ENCODE data around the gene PLCB1.

DNA sequence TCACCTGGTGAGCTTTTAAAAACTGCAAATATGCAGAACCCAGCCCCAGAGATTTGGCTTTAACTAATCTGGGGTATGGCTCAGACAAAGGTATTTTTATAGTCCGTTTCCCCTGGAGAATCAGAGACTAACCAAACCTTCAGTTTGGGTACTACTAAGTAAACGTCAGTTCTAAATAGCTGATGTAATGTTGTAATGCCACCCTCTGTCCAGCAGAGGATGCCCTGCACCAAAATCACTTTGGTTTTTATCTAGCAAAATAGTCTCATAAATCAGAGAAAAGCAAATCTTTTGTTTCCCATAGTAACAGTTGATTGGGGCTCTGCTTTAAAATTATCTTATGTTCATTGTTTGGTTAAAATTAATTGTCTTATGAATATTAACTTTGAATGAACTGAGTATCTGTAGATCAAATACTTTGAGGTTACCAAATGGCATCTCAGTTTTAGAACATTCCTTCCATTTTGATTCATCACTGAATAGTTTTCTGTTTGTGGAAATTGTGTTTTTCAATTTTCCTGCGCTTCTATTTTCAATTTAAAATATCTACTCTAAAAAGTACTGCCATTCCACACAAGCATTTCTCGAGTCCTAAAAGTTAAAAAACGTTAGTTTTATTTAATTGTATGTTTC, 658.5 kb downstream of the PLCB1 start:
- TF ChIP-seq, protein P1, sequence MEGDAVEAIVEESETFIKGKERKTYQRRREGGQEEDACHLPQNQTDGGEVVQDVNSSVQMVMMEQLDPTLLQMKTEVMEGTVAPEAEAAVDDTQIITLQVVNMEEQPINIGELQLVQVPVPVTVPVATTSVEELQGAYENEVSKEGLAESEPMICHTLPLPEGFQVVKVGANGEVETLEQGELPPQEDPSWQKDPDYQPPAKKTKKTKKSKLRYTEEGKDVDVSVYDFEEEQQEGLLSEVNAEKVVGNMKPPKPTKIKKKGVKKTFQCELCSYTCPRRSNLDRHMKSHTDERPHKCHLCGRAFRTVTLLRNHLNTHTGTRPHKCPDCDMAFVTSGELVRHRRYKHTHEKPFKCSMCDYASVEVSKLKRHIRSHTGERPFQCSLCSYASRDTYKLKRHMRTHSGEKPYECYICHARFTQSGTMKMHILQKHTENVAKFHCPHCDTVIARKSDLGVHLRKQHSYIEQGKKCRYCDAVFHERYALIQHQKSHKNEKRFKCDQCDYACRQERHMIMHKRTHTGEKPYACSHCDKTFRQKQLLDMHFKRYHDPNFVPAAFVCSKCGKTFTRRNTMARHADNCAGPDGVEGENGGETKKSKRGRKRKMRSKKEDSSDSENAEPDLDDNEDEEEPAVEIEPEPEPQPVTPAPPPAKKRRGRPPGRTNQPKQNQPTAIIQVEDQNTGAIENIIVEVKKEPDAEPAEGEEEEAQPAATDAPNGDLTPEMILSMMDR (IDR thresholded peaks at IDR 0.05; ENCODE audit: extremely low read depth in 1 of 2, insufficient read depth in 1 of 2, low read depth in 1 of 2, low read length in 2 of 2), result peak; percentile 71 to 85
- TF ChIP-seq MYC (IDR thresholded peaks at IDR 0.05; ENCODE audit: low read depth, low read length) (no peak), POLR2AphosphoS5 (IDR thresholded peaks at IDR 0.05; ENCODE audit: insufficient read depth, low read depth, low read length) (no peak), POLR2A (IDR thresholded peaks at IDR 0.05; ENCODE audit: low read depth, low read length) (no peak), EZH2 (IDR thresholded peaks at IDR 0.05; ENCODE audit: borderline replicate concordance, low read depth, low read length, severe bottlenecking) (no peak)
